ENCODE results near the gene C1orf159. TPM values are rescaled to one million over a fixed set of nuclear protein-coding genes. Genes with fewer than 3 reads are reported as not detected.

Gene C1orf159
- total RNA-seq, 1 donor from 2014 or later, result 8.0 TPM

DNA sequence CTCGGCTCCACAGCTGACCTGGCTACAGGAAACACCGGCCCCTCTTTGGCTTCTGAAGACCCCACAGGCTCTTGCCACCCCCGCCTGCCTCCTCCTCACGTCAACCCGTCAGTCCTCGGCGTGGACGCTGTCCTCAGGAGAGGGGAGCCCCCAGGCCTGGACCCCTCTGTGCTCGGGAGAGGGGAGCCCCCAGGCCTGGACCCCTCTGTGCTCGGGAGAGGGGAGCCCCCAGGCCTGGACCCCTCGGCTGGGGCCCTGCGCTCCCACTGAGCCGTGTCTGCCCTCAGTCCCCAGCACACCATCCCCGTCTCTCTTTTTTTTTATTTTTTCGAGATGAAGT, 26.0 kb upstream of the C1orf159 start:
- Mint-ChIP-seq H3K27ac (no peak overlapping the region), H3K36me3 (no peaks in the 10 kb centered on the region), H3K9me3 (no peaks in the 10 kb centered on the region), H3K27me3 (ENCODE audit: insufficient read depth, low read depth) (peaks cover 2% of the 10 kb centered on the region), H3K4me1 (peaks cover 9% of the 10 kb centered on the region), H3K4me3 (no peak overlapping the region)
- H3K4me3 ChIP-seq, result no peak overlapping the region
- H3K27me3 ChIP-seq, result peaks cover 15% of the 10 kb centered on the region
- no peak for TF ChIP-seq EZH2phosphoT487 (IDR thresholded peaks at IDR 0.05)
- TF ChIP-seq, protein P1, sequence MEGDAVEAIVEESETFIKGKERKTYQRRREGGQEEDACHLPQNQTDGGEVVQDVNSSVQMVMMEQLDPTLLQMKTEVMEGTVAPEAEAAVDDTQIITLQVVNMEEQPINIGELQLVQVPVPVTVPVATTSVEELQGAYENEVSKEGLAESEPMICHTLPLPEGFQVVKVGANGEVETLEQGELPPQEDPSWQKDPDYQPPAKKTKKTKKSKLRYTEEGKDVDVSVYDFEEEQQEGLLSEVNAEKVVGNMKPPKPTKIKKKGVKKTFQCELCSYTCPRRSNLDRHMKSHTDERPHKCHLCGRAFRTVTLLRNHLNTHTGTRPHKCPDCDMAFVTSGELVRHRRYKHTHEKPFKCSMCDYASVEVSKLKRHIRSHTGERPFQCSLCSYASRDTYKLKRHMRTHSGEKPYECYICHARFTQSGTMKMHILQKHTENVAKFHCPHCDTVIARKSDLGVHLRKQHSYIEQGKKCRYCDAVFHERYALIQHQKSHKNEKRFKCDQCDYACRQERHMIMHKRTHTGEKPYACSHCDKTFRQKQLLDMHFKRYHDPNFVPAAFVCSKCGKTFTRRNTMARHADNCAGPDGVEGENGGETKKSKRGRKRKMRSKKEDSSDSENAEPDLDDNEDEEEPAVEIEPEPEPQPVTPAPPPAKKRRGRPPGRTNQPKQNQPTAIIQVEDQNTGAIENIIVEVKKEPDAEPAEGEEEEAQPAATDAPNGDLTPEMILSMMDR (IDR thresholded peaks at IDR 0.05), result no peak
- TF ChIP-seq EZH2 (IDR thresholded peaks at IDR 0.05), result no peak
- H3K9ac ChIP-seq, result no peak overlapping the region
- no peak overlapping the region for H3K4me2 ChIP-seq
- no peaks in the 10 kb centered on the region for H3K79me2 ChIP-seq (ENCODE audit: low read depth)
- no peaks in the 10 kb centered on the region for H3K36me3 ChIP-seq
- no peaks in the 10 kb centered on the region for H4K20me1 ChIP-seq (ENCODE audit: low read depth)
- no peak overlapping the region for H3K27ac ChIP-seq
- no peak for DNase-seq (ENCODE audit: low spot score)
- H2AFZ ChIP-seq (replicated peaks), result no peak overlapping the region
- peaks cover 8% of the 10 kb centered on the region for H3K4me1 ChIP-seq
- no peaks in the 10 kb centered on the region for H3K9me3 ChIP-seq (ENCODE audit: low read depth)
- no peaks in the 10 kb centered on the region for H3F3A ChIP-seq (ENCODE audit: low read depth)

DNA sequence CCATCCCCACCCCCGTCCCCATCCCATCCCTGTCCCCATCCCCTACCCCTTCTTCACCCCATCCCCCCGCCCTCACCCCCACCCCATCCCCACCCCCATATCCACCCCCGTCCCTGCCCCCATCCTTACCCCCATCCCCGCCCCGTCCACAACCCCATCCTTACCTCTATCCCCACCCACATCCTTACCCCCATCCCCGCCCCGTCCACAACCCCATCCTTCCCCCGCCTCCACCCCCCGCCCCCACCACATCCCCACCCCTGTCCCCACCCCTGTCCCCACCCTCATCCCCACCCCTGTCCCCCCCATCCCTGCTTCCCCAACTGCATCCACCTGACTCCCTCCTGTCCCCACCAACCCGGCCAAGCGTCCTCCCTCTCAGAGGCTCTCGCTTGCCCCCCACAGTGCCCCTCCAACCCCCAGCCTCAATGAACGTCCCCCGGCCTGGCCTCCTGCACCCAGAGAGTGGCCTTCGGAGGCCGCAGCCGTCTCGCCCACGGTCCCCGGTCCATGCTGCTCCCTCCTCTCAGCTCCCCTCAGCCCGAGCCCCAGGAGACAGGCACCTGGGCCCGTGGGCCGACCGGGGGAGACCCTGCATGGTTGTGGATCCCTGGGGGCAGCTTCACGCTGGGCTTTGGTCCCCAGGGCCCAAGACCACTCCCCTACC, 25.5 kb upstream of the C1orf159 start:
- Histone ChIP-seq H3K36me3 (no peaks in the 10 kb centered on the region), H3K4me3 (no peak overlapping the region), H3K79me2 (ENCODE audit: low read depth) (no peaks in the 10 kb centered on the region), H3K27ac (no peak overlapping the region), H3K9me3 (ENCODE audit: low read depth) (no peaks in the 10 kb centered on the region), H3K4me2 (no peak overlapping the region), H3F3A (ENCODE audit: low read depth) (no peaks in the 10 kb centered on the region), H4K20me1 (ENCODE audit: low read depth) (no peaks in the 10 kb centered on the region), H3K9ac (no peak overlapping the region), H3K27me3 (peaks cover 21% of the 10 kb centered on the region), H3K4me1 (peaks cover 13% of the 10 kb centered on the region), H2AFZ (replicated peaks) (no peak overlapping the region)
- Mint-ChIP-seq H3K9me3 (no peaks in the 10 kb centered on the region), H3K4me1 (peaks cover 9% of the 10 kb centered on the region), H3K27ac (no peak overlapping the region), H3K4me3 (no peak overlapping the region), H3K27me3 (ENCODE audit: insufficient read depth, low read depth) (peaks cover 1% of the 10 kb centered on the region), H3K36me3 (no peaks in the 10 kb centered on the region)
- no peak for TF ChIP-seq EZH2phosphoT487 (IDR thresholded peaks at IDR 0.05)
- TF ChIP-seq, protein P1 (IDR thresholded peaks at IDR 0.05), result no peak
- TF ChIP-seq EZH2 (IDR thresholded peaks at IDR 0.05), result no peak
- no peak for DNase-seq (ENCODE audit: low spot score)

DNA sequence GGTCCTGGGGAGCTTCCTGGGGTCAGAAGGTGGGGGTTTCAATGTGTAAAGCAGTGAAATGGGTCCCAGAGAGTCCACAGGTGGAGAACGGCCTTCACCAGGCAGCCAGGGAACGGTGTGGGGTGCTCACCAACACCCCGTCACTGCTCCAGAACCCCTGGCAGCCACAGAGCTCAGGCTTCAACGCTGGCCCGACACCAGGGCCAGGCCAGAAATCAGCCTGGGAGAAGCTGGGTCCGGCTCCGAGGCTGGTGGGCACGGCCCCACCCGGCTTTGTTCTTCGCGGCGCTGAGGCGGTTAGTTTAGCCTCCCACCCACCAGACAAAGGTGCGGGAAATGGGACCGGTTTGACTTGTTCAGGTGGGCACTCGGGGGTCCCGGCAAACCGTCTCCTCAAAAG, 24.8 kb upstream of the C1orf159 start:
- no peak overlapping the region for H2AFZ ChIP-seq (replicated peaks)
- peaks cover 17% of the 10 kb centered on the region for H3K4me1 ChIP-seq
- peaks cover 24% of the 10 kb centered on the region for H3K27me3 ChIP-seq
- no peaks in the 10 kb centered on the region for H3K9me3 ChIP-seq (ENCODE audit: low read depth)
- no peak overlapping the region for H3K9ac ChIP-seq
- Mint-ChIP-seq H3K27ac (no peak overlapping the region), H3K4me3 (no peak overlapping the region), H3K4me1 (peaks cover 9% of the 10 kb centered on the region), H3K27me3 (ENCODE audit: insufficient read depth, low read depth) (no peaks in the 10 kb centered on the region), H3K36me3 (no peaks in the 10 kb centered on the region), H3K9me3 (no peaks in the 10 kb centered on the region)
- H3K4me2 ChIP-seq, result no peak overlapping the region
- DNase-seq (ENCODE audit: low spot score), result no peak
- no peaks in the 10 kb centered on the region for H3K79me2 ChIP-seq (ENCODE audit: low read depth)
- TF ChIP-seq EZH2phosphoT487 (IDR thresholded peaks at IDR 0.05) (no peak), EZH2 (IDR thresholded peaks at IDR 0.05) (no peak)
- TF ChIP-seq, protein P1 (IDR thresholded peaks at IDR 0.05), result no peak
- no peaks in the 10 kb centered on the region for H3F3A ChIP-seq (ENCODE audit: low read depth)
- H3K4me3 ChIP-seq, result no peak overlapping the region
- no peaks in the 10 kb centered on the region for H3K36me3 ChIP-seq
- no peak overlapping the region for H3K27ac ChIP-seq
- no peaks in the 10 kb centered on the region for H4K20me1 ChIP-seq (ENCODE audit: low read depth)

Data from neural progenitor cell (in vitro differentiated cells).